Sigmoid colon (tissue), 7 donors: ENCODE data around the gene SLC47A2. TPM values are rescaled to one million over a fixed set of nuclear protein-coding genes. Genes with fewer than 3 reads are reported as not detected.
"Not testable (repeated sequence)": the region's sequence is repeated elsewhere in the genome, so short reads cannot be mapped to it uniquely, and the experiment has no call there.

Experiments used
- DNase-seq: peaks from one replicate; pipeline ENCODE4 v3.0.0-alpha.2; 2019
- H3K27ac ChIP-seq, 4 donors: fragments of 200-600 bp; sonication (generic); one replicate each; pipeline ENCODE4 v1.5.1; 2016 to 2019; ENCODE audit warnings: mild to moderate bottlenecking in 1 of 4
- H3K27me3 ChIP-seq, 3 donors: fragments of 200-600 bp; sonication (generic); one replicate each; pipeline ENCODE4 v1.5.1; 2019; ENCODE audit warnings: mild to moderate bottlenecking in 1 of 3
- H3K36me3 ChIP-seq, 4 donors: fragments of 200-600 bp; sonication (generic); one replicate each; pipeline ENCODE4 v1.5.1; 2016 to 2019
- H3K4me1 ChIP-seq, 4 donors: fragments of 200-600 bp; sonication (generic); one replicate each; pipeline ENCODE4 v1.5.1; 2017 to 2019
- H3K4me3 ChIP-seq, 4 donors: fragments of 200-600 bp; sonication (generic); one replicate each; pipeline ENCODE4 v1.5.1; 2017 to 2019; ENCODE audit warnings: mild to moderate bottlenecking in 2 of 4, moderate library complexity in 1 of 4
- H3K9me3 ChIP-seq, 4 donors: fragments of 200-600 bp in 3 of 4; sonication (generic) in 3 of 4; one replicate each; pipeline versions ENCODE4 v1.5.1 to v1.6.1; 2013 to 2019
- EP300 ChIP-seq, 4 donors: sonication (generic); formaldehyde crosslinking; IDR thresholded peaks; one replicate each; pipeline ENCODE4 v1.6.1; 2017; ENCODE audit warnings: antibody characterized with exemption in 4 of 4
- POLR2A ChIP-seq, 2 donors: fragments of 450-650 bp; IDR thresholded peaks; one replicate each; pipeline ENCODE4 v1.6.1; 2016; ENCODE audit warnings: antibody characterized with exemption in 2 of 2, mild to moderate bottlenecking in 2 of 2, moderate library complexity in 2 of 2
- POLR2AphosphoS5 ChIP-seq, 4 donors: sonication (generic); formaldehyde crosslinking; IDR thresholded peaks; one replicate each; pipeline ENCODE4 v1.6.1; 2017; ENCODE audit warnings: antibody characterized with exemption in 4 of 4
- WGBS, 2 donors: extraction: QIAGEN DNeasy Blood & Tissue Kit; methylation state at CpG; one replicate each; pipeline ENCODE4 v1.1.7; 2013; 5-methylcytosine and 5-hydroxymethylcytosine counted together
- intact Hi-C: fragments of 100-400 bp; cut with DNase I; formaldehyde crosslinking; loops from one replicate; pipeline ENCODE4 v1.15.1; 2023
- polyA plus RNA-seq, 3 donors: library from polyadenylated mRNA; stranded (reverse); fragments of 200-250 nt; gene quantifications; one replicate each; pipeline ENCODE4 v1.2.3, GENCODE V29; 2013
- total RNA-seq, 4 donors: library from RNA; depleted of rRNA; stranded (reverse); fragments of >200 nt; gene quantifications; one replicate each; pipeline ENCODE4 v1.1.0, GENCODE V29; 2016
- TF ChIP-seq, protein P1 (sequence below), 4 experiments: fragments of 450-650 bp in 3 of 4; fragments of 200-600 bp in 1 of 4; IDR thresholded peaks; one replicate each; pipeline ENCODE4 v1.5.1; 2016 to 2019; ENCODE audit warnings: antibody characterized with exemption in 4 of 4, mild to moderate bottlenecking in 3 of 4, moderate library complexity in 2 of 4
- donor health status: healthy with polysubstance abuse.
- donor health status: Bipolar disorder and iron deficiency.
- donor health status: healthy.

Gene SLC47A2
- total and polyA plus RNA-seq, 7 donors, result 0.35 to 0.60 (median 0.46) TPM; not detected in 4

DNA sequence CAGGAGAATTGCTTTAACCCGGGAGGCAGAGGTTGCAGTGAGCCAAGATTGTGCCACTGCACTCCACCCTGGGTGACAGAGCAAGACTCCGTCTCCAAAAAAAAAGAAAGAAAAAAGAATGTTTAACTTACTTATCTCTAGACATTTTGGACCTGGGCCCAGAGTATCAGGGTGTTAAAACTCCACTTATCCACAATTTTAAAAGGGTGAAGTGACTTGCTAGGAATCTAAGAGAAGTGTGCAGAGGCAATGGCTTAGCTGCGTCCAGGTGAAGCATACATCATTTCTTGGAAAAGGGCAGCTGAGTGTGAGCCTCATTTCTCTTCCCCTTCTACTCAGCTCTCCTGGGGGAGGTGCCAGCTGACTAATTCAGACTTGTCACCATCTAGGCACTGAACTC lies 42.8 kb downstream of the SLC47A2 start:
- no peaks in the 10 kb centered on the region for H3K27me3 ChIP-seq
- H3K4me3 ChIP-seq, result no peak overlapping the region
- WGBS, 2 donors, result 53 to 93% methylated on average over 3 of the region's 3 CpGs
- intact Hi-C loops, result no loop called here
- no peak overlapping the region for H3K27ac ChIP-seq
- TF ChIP-seq POLR2AphosphoS5 (IDR thresholded peaks at IDR 0.05), result no peak
- TF ChIP-seq, protein P1, sequence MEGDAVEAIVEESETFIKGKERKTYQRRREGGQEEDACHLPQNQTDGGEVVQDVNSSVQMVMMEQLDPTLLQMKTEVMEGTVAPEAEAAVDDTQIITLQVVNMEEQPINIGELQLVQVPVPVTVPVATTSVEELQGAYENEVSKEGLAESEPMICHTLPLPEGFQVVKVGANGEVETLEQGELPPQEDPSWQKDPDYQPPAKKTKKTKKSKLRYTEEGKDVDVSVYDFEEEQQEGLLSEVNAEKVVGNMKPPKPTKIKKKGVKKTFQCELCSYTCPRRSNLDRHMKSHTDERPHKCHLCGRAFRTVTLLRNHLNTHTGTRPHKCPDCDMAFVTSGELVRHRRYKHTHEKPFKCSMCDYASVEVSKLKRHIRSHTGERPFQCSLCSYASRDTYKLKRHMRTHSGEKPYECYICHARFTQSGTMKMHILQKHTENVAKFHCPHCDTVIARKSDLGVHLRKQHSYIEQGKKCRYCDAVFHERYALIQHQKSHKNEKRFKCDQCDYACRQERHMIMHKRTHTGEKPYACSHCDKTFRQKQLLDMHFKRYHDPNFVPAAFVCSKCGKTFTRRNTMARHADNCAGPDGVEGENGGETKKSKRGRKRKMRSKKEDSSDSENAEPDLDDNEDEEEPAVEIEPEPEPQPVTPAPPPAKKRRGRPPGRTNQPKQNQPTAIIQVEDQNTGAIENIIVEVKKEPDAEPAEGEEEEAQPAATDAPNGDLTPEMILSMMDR (IDR thresholded peaks at IDR 0.05), result no peak
- no peak for TF ChIP-seq POLR2A (IDR thresholded peaks at IDR 0.05)
- TF ChIP-seq EP300 (IDR thresholded peaks at IDR 0.05), result no peak
- DNase-seq, result no peak
- H3K36me3 ChIP-seq, result peaks cover 0 to 71% (median 2%) of the 10 kb centered on the region in 4 donors
- no peaks in the 10 kb centered on the region for H3K9me3 ChIP-seq
- no peaks in the 10 kb centered on the region for H3K4me1 ChIP-seq

DNA sequence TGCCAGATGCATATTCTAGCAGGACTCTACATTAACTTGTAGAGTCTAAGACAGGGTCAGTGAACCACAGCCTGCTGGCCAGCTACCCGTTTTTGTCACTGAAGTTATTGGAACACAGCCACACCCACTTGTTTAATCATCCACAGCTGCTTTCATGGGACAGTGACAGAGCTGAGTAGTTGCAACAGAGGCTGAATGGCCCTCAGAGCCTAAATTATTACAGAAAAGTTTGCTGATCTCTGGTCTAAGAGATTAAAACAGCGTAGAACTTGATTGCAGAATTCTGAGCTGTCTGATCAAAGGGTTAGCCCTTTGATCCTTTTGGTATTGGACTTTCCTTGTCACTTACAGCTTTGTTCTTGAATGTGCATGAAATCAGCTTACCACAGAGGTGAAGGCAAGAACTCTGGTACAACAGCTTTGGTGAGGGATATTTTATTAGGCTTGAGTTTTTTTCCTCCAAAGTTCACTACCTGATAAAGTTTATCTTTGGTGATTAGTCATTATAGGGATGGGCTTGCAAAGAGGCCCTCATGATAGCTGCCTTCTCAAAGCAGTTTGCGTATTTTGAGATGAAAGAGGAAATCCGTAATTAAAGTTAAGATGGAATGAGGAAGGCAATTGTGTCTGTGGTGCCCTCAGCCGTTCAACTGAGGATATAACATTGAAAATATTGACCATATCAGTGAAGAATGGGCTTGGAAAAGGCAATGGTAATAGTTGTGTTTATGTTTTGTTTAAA lies 44.2 kb downstream of the SLC47A2 start:
- Histone ChIP-seq H3K4me1 (no peaks in the 10 kb centered on the region), H3K27ac (peak overlapping the region in 3 of 4 donors; percentile 0 to 30 (median 10)), H3K36me3 (peaks cover 0 to 59% (median 2%) of the 10 kb centered on the region in 4 donors), H3K4me3 (no peak overlapping the region), H3K27me3 (no peaks in the 10 kb centered on the region), H3K9me3 (no peaks in the 10 kb centered on the region)
- intact Hi-C loops, result no loop called here
- no peak for DNase-seq
- 13 to 57% methylated on average over 5 of the region's 5 CpGs for WGBS, 2 donors
- TF ChIP-seq, protein P1 (IDR thresholded peaks at IDR 0.05), result no peak
- TF ChIP-seq POLR2AphosphoS5 (IDR thresholded peaks at IDR 0.05) (no peak), POLR2A (IDR thresholded peaks at IDR 0.05) (no peak)

DNA sequence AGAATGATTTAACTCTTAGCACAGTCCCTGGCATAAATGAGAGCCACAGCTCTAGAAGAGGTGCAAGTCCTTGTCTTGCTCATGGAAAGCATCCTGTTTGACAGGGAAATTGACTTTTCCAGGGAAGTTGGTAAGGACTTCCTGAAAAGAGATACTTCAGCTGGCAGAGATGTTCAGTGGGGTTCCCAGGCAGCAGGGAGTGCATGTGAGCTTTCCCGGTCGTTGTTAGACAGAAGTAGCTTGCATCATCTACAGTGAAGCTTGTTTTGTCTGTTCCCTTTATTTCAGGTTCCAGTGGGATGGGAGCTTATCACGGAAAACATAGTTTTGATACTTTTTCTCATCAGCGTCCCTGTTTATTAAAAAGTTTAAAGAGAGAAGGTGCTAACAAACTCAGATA lies 45.0 kb downstream of the SLC47A2 start:
- Histone ChIP-seq H3K27ac (peak overlapping the region in 1 of 4 donors; percentile 30), H3K9me3 (no peaks in the 10 kb centered on the region), H3K27me3 (no peaks in the 10 kb centered on the region), H3K4me1 (no peaks in the 10 kb centered on the region), H3K4me3 (no peak overlapping the region), H3K36me3 (peaks cover 0 to 52% (median 2%) of the 10 kb centered on the region in 4 donors)
- no peak for DNase-seq
- TF ChIP-seq, protein P1 (IDR thresholded peaks at IDR 0.05), result no peak
- TF ChIP-seq EP300 (IDR thresholded peaks at IDR 0.05), result no peak
- TF ChIP-seq POLR2AphosphoS5 (IDR thresholded peaks at IDR 0.05), result no peak
- TF ChIP-seq POLR2A (IDR thresholded peaks at IDR 0.05), result no peak
- intact Hi-C loops, result no loop called here
- 60 to 78% methylated on average over 4 of the region's 4 CpGs for WGBS, 2 donors

DNA sequence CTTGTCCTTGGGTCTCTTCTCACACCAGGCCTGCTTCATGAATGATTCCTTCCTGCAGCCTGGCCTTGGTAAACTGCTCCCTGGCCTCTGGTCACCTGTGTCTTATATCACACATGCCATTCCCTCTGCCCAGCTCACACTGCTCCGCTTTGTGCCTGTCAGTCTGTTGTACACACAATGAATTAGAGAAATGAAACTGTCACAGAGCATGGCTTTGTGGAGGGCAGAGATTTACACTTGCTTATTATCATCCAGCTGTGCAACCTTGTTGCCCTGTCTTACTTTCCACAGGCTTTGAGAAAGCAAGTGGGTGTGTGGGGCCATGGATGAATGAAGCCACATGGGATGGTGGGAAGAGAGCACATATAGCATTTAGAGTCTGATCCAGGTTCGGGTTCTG lies 45.5 kb downstream of the SLC47A2 start:
- peak overlapping the region in 1 of 4 donors; percentile 30 for H3K27ac ChIP-seq
- no peaks in the 10 kb centered on the region for H3K4me1 ChIP-seq
- H3K27me3 ChIP-seq, result no peaks in the 10 kb centered on the region
- TF ChIP-seq POLR2AphosphoS5 (IDR thresholded peaks at IDR 0.05), result no peak
- no peak for TF ChIP-seq EP300 (IDR thresholded peaks at IDR 0.05)
- TF ChIP-seq, protein P1 (IDR thresholded peaks at IDR 0.05), result no peak
- no peak for TF ChIP-seq POLR2A (IDR thresholded peaks at IDR 0.05)
- no peaks in the 10 kb centered on the region for H3K9me3 ChIP-seq
- no peak for DNase-seq
- 77 to 87% methylated on average over 2 of the region's 2 CpGs for WGBS, 2 donors
- no peak overlapping the region for H3K4me3 ChIP-seq
- peaks cover 0 to 52% (median 2%) of the 10 kb centered on the region in 4 donors for H3K36me3 ChIP-seq
- intact Hi-C loops, result no loop called here

DNA sequence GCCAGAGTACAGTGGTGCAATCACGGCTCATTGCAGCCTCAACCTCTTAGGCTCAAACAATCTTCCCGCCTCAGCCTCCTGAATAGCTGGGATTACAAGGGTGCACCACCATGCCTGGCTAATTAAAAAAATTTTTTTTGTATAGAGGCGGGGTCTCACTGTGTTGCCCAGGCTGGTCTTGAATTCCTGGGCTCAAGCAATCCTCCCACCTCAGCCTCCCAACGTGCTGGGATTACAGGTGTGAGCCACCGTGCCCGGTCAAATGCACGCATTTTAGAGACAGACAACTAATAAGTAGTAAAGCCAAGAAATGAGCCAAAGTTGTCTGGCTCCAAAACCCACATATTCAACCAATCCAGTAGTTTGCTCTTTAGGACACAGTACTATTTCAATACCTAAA lies 46.7 kb downstream of the SLC47A2 start:
- intact Hi-C loops, H3K9me3 ChIP-seq, H3K27me3 ChIP-seq, H3K4me3 ChIP-seq, H3K27ac ChIP-seq, H3K4me1 ChIP-seq, DNase-seq: not testable (repeated sequence)
- WGBS, 2 donors, result 97 to 99% methylated on average over 7 of the region's 7 CpGs
- H3K36me3 ChIP-seq, result peaks cover 0 to 57% (median 6%) of the 10 kb centered on the region in 4 donors
